Activated CD8-positive, alpha-beta T cell treated with anti-CD3 and anti-CD28 coated beads for 36 hours (primary cell): Measurements from ENCODE around the gene GLRX2. TPM values are rescaled to one million over a fixed set of nuclear protein-coding genes. Genes with fewer than 3 reads are reported as not detected.

ENCODE experiments used
- ATAC-seq: fragments of 200-7000 bp; cut with Tn5 transposase; one replicate; pipeline ENCODE4 v1.10.0; 2021; ENCODE audit warnings: mild to moderate bottlenecking, moderate library complexity
- CTCF ChIA-PET: fragments of 350-600 bp; sonication (Branson Sonifier 250); formaldehyde crosslinking; loops from one replicate; lab custom pipeline; 2021; ENCODE audit warnings: antibody characterized with exemption; lab: Charles Lee
- POLR2A ChIA-PET: fragments of 350-600 bp; sonication (Branson Sonifier 250); formaldehyde crosslinking; loops from one replicate; lab custom pipeline; 2021; ENCODE audit warnings: antibody characterized with exemption; lab: Charles Lee
- DNase-seq: peaks from one replicate; pipeline ENCODE4 v3.0.0-alpha.2; 2020
- H3K27ac Mint-ChIP-seq: one replicate; pipeline ENCODE4 v1.8.0; 2021; ENCODE audit warnings: mild to moderate bottlenecking, mixed read lengths
- H3K27me3 Mint-ChIP-seq: one replicate; pipeline ENCODE4 v1.8.0; 2021; ENCODE audit warnings: mixed read lengths
- H3K36me3 Mint-ChIP-seq: one replicate; pipeline ENCODE4 v1.8.0; 2021; ENCODE audit warnings: low read depth, mixed read lengths
- H3K4me1 Mint-ChIP-seq: one replicate; pipeline ENCODE4 v1.8.0; 2021; ENCODE audit warnings: low read depth, mixed read lengths
- H3K4me3 Mint-ChIP-seq: one replicate; pipeline ENCODE4 v1.8.0; 2021; ENCODE audit warnings: mild to moderate bottlenecking, moderate library complexity, mixed read lengths
- H3K9me3 Mint-ChIP-seq: one replicate; pipeline ENCODE4 v1.8.0; 2021; ENCODE audit warnings: mixed read lengths
- CTCF ChIP-seq: fragments of 200-600 bp; IDR thresholded peaks from one replicate; pipeline ENCODE4 v1.8.0; 2022; ENCODE audit warnings: antibody characterized with exemption, mild to moderate bottlenecking
- intact Hi-C: fragments of 100-400 bp; cut with micrococcal nuclease; formaldehyde crosslinking; loops from one replicate; pipeline ENCODE4 v1.10.0; 2022
- total RNA-seq, 2 experiments: library from RNA; stranded (reverse); gene quantifications; one replicate each; pipeline ENCODE4 v1.2.3, GENCODE V29; 2021

Gene GLRX2
- total RNA-seq, 2 experiments from 2014 or later, result 24.3 to 29.5 TPM

- intact Hi-C loops, result no loop called here
- no peak overlapping the region for H3K4me3 Mint-ChIP-seq
- no peaks in the 10 kb centered on the region for H3K9me3 Mint-ChIP-seq
- no peaks in the 10 kb centered on the region for H3K27me3 Mint-ChIP-seq
- CTCF ChIA-PET, result no interaction called here
- peaks cover 66% of the 10 kb centered on the region for H3K4me1 Mint-ChIP-seq
- no peak for TF ChIP-seq CTCF
- POLR2A ChIA-PET, result no interaction called here
- no peak for ATAC-seq
- peaks cover 27% of the 10 kb centered on the region for H3K36me3 Mint-ChIP-seq
- H3K27ac Mint-ChIP-seq, result peak overlapping the region; percentile 9
- DNase-seq, result no peak
These were observed 39.3 kb downstream of the GLRX2 start for GRCh38 chr1:193065954-193066353.

- DNase-seq (no peak), ATAC-seq (no peak)
- H3K4me3 Mint-ChIP-seq, result no peak overlapping the region
- peak overlapping the region; percentile 60 for H3K27ac Mint-ChIP-seq
- H3K4me1 Mint-ChIP-seq, result peaks cover 56% of the 10 kb centered on the region
- intact Hi-C loops, result no loop called here
- ChIA-PET POLR2A (no interaction called here), CTCF (no interaction called here)
- H3K9me3 Mint-ChIP-seq, result no peaks in the 10 kb centered on the region
- H3K36me3 Mint-ChIP-seq, result peaks cover 23% of the 10 kb centered on the region
- H3K27me3 Mint-ChIP-seq, result no peaks in the 10 kb centered on the region
- TF ChIP-seq CTCF, result no peak
These were observed 42.3 kb downstream of the GLRX2 start for GRCh38 chr1:193062698-193063463.

GRCh38 chr1:193060938-193061337, 44.3 kb downstream of the GLRX2 start:
- Mint-ChIP-seq H3K27me3 (no peaks in the 10 kb centered on the region), H3K36me3 (peaks cover 36% of the 10 kb centered on the region), H3K4me3 (peak overlapping the region; percentile 94), H3K9me3 (no peaks in the 10 kb centered on the region), H3K27ac (peak overlapping the region; percentile 82), H3K4me1 (peaks cover 56% of the 10 kb centered on the region)
- ChIA-PET POLR2A (interaction anchor here (1.0 to 1.2 kb wide), 3 partner anchors 10 to 61 kb away, joined by 3 read pairs; partner anchors contain the start of gene CDC73), CTCF (interaction anchor here (0.9 to 1.0 kb wide), 2 partner anchors 62 to 70 kb away, joined by 3 read pairs; no protein-coding TSS in a partner anchor)
- no peak for TF ChIP-seq CTCF
- DNase-seq (peak; percentile 32), ATAC-seq (no peak)
- intact Hi-C loops, result no loop called here

- intact Hi-C loops, result no loop called here
- no peaks in the 10 kb centered on the region for H3K27me3 Mint-ChIP-seq
These were observed 44.8 kb downstream of the GLRX2 start for GRCh38 chr1:193060406-193060805.

More at GRCh38 chr1:193060406-193060805, 44.8 kb downstream of the GLRX2 start:
- H3K27ac Mint-ChIP-seq, result peak overlapping the region; percentile 82
- ChIA-PET POLR2A (interaction anchor here (1.0 to 1.2 kb wide), 3 partner anchors 11 to 61 kb away, joined by 3 read pairs; partner anchors contain the start of gene CDC73), CTCF (interaction anchor here (0.9 kb wide), 1 partner anchor 71 kb away, joined by 3 read pairs; no protein-coding TSS in a partner anchor)
- no peak for TF ChIP-seq CTCF
- DNase-seq, result no peak
- peak overlapping the region; percentile 94 for H3K4me3 Mint-ChIP-seq
- peaks cover 52% of the 10 kb centered on the region for H3K4me1 Mint-ChIP-seq
- H3K9me3 Mint-ChIP-seq, result no peaks in the 10 kb centered on the region
- peaks cover 36% of the 10 kb centered on the region for H3K36me3 Mint-ChIP-seq
- ATAC-seq, result no peak
